ENCODE measurements around the gene ZNF804B.

The ZNF804B gene

GRCh38 chr7:89091550-89091949 lies 332.1 kb downstream of the ZNF804B start:
- no peak overlapping the region for H3K4me2 ChIP-seq (ENCODE audit: low read length)
- no peaks in the 10 kb centered on the region for H3K36me3 ChIP-seq (replicated peaks; ENCODE audit: low read depth, low read length)

DNA sequence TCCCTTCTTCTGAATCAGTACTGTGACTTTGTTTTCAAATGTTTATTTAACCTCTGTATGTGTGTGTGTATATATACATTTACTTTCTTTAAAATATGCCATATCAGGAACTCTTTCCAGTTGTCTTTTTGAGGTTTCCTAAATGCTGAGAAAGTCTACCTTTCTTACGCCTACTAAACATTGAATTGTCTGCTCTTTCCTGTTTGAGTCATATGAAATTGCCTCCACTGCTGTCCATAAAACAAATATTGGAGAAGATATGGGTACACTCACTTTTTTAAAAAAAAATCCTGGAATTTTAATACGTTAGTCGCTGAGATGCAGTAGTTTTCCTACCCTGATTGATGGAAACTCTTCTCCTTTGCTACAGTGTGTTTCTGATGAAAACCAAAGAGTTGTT lies 334.8 kb downstream of the ZNF804B start:
- no peaks in the 10 kb centered on the region for H3K27me3 ChIP-seq (ENCODE audit: low read depth, low read length)
- no peak overlapping the region for H3K9ac ChIP-seq (ENCODE audit: low read length)
- H4K20me1 ChIP-seq (ENCODE audit: insufficient read depth, low read length), result no peaks in the 10 kb centered on the region
- H2AFZ ChIP-seq (ENCODE audit: low read depth, low read length), result no peak overlapping the region
- no peak for TF ChIP-seq CTCF (IDR thresholded peaks at IDR 0.05; ENCODE audit: low read depth, low read length)
- TF ChIP-seq EZH2phosphoT487 (IDR thresholded peaks at IDR 0.05; ENCODE audit: low read depth), result no peak
- H3K9me3 ChIP-seq (ENCODE audit: insufficient read depth, low read length), result no peaks in the 10 kb centered on the region
- H3K36me3 ChIP-seq (replicated peaks; ENCODE audit: low read depth, low read length), result no peaks in the 10 kb centered on the region
- H3K4me3 ChIP-seq (ENCODE audit: low read length), result no peak overlapping the region
- no peaks in the 10 kb centered on the region for H3K4me1 ChIP-seq (ENCODE audit: low read length)
- H3K79me2 ChIP-seq (ENCODE audit: low read length), result no peaks in the 10 kb centered on the region
- no peak overlapping the region for H3K27ac ChIP-seq (ENCODE audit: low read length)
- H3K4me2 ChIP-seq (ENCODE audit: low read length), result no peak overlapping the region

More at GRCh38 chr7:89091550-89091949, 332.1 kb downstream of the ZNF804B start:
- no peaks in the 10 kb centered on the region for H3K9me3 ChIP-seq (ENCODE audit: insufficient read depth, low read length)
- H3K4me1 ChIP-seq (ENCODE audit: low read length), result no peaks in the 10 kb centered on the region
- no peaks in the 10 kb centered on the region for H3K79me2 ChIP-seq (ENCODE audit: low read length)
- H3K4me3 ChIP-seq (ENCODE audit: low read length), result no peak overlapping the region
- H3K9ac ChIP-seq (ENCODE audit: low read length), result no peak overlapping the region
- H3K27ac ChIP-seq (ENCODE audit: low read length), result no peak overlapping the region
- TF ChIP-seq EZH2phosphoT487 (IDR thresholded peaks at IDR 0.05; ENCODE audit: low read depth), result no peak
- H4K20me1 ChIP-seq (ENCODE audit: insufficient read depth, low read length), result no peaks in the 10 kb centered on the region
- no peak overlapping the region for H2AFZ ChIP-seq (ENCODE audit: low read depth, low read length)
- no peaks in the 10 kb centered on the region for H3K27me3 ChIP-seq (ENCODE audit: low read depth, low read length)

DNA sequence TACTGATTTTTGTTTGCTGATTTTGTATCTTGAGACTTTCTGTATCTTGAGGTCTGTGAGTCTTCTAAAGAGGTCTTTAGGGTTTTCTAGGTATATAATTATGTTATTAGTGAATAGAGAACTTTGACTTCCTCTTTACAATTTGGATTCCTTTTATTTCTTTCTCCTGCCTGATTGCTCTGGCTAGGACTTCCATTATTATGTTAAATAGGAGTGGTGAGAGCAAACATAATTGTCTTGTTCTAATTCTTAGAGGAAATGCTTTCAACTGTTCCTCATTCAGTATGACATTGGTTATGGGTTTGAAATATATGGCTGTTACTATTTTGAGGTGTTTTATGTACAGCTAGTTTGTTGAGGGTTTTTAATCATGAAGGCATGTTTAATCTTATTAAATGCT lies 344.1 kb downstream of the ZNF804B start:
- H2AFZ ChIP-seq (ENCODE audit: low read depth, low read length), result no peak overlapping the region
- no peaks in the 10 kb centered on the region for H4K20me1 ChIP-seq (ENCODE audit: insufficient read depth, low read length)
- no peak overlapping the region for H3K4me2 ChIP-seq (ENCODE audit: low read length)
- H3K9ac ChIP-seq (ENCODE audit: low read length), result no peak overlapping the region
- no peak overlapping the region for H3K27ac ChIP-seq (ENCODE audit: low read length)
- no peaks in the 10 kb centered on the region for H3K27me3 ChIP-seq (ENCODE audit: low read depth, low read length)
- H3K4me3 ChIP-seq (ENCODE audit: low read length), result no peak overlapping the region
- TF ChIP-seq CTCF (IDR thresholded peaks at IDR 0.05; ENCODE audit: low read depth, low read length), result no peak
- TF ChIP-seq EZH2phosphoT487 (IDR thresholded peaks at IDR 0.05; ENCODE audit: low read depth), result no peak
- H3K4me1 ChIP-seq (ENCODE audit: low read length), result no peaks in the 10 kb centered on the region
- no peaks in the 10 kb centered on the region for H3K36me3 ChIP-seq (replicated peaks; ENCODE audit: low read depth, low read length)
- no peaks in the 10 kb centered on the region for H3K9me3 ChIP-seq (ENCODE audit: insufficient read depth, low read length)
- H3K79me2 ChIP-seq (ENCODE audit: low read length), result no peaks in the 10 kb centered on the region

DNA sequence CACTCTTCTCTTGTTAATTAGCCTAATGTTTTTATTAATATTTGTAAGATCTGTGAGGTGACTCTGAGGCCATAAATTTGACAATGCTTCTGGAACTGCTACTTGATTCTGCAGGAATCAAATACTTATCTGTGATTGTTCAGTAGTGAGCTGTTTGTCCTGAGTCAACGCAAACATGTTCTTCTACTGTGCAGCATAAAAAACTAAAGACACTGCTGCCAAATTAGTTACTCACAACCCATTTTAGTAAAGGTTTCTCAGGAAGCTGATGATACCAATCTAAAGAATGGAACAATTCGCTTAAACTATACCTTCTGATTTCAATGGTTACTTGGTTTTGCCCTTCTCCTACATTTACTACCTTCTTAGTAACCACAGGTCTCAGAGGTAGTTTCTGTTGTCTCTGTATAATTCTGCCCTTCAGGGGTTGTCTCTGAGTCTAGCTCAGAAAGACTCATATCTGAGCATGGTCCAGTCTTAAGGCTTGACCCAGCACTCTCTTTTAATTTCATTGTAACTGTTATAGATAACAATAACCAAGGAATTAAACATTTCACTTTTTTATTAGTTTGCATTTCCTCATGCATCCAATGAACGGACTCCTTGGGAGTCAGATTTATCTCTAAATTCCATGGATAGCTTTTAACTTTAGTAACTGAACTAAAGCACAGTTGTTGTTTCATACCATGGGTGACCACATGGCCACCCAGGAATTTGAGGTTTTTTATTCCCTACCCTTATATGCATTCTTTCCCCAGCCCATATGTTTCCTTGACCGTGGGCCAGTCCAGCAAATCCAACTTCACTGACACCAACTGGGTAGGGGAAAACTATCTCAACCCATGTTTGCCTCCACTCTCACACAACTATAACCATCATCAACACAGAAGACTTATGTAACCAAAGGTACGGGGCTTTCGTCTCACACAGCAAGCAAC lies 345.5 kb downstream of the ZNF804B start:
- H3K9ac ChIP-seq (ENCODE audit: low read length), result no peak overlapping the region

DNA sequence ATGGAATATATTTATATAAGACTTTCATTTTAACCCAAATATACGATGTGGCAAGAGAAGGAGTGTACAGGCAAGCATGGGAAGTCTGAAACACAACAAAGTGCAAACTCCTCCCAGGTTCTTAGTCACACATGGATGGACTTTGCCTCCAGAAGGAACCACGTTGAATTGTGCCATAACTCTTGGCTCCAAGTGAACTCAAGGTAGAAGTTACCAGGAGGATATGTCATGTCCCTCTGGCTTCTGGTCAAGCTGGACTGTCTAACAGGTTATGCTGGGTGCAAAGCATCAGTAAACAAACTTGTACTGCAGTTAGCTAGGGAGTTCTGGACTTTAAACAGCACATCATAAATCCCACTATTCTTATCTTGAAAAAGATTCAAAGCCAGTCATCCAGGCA lies 364.4 kb downstream of the ZNF804B start:
- Histone ChIP-seq H3K79me2 (ENCODE audit: low read length) (no peaks in the 10 kb centered on the region), H3K9me3 (ENCODE audit: insufficient read depth, low read length) (no peaks in the 10 kb centered on the region), H3K4me3 (ENCODE audit: low read length) (no peak overlapping the region), H3K4me2 (ENCODE audit: low read length) (no peak overlapping the region), H3K27me3 (ENCODE audit: low read depth, low read length) (no peaks in the 10 kb centered on the region), H4K20me1 (ENCODE audit: insufficient read depth, low read length) (no peaks in the 10 kb centered on the region), H3K27ac (ENCODE audit: low read length) (no peak overlapping the region), H3K9ac (ENCODE audit: low read length) (no peak overlapping the region), H3K4me1 (ENCODE audit: low read length) (no peaks in the 10 kb centered on the region), H2AFZ (ENCODE audit: low read depth, low read length) (no peak overlapping the region), H3K36me3 (replicated peaks; ENCODE audit: low read depth, low read length) (no peaks in the 10 kb centered on the region)
- TF ChIP-seq EZH2phosphoT487 (IDR thresholded peaks at IDR 0.05; ENCODE audit: low read depth) (no peak), CTCF (IDR thresholded peaks at IDR 0.05; ENCODE audit: low read depth, low read length) (no peak)

More for the DNA sequence above, 345.5 kb downstream of the ZNF804B start:
- no peaks in the 10 kb centered on the region for H4K20me1 ChIP-seq (ENCODE audit: insufficient read depth, low read length)
- H3K27ac ChIP-seq (ENCODE audit: low read length), result no peak overlapping the region
- H3K9me3 ChIP-seq (ENCODE audit: insufficient read depth, low read length), result no peaks in the 10 kb centered on the region
- TF ChIP-seq EZH2phosphoT487 (IDR thresholded peaks at IDR 0.05; ENCODE audit: low read depth), result no peak
- no peak overlapping the region for H3K4me2 ChIP-seq (ENCODE audit: low read length)
- no peak overlapping the region for H2AFZ ChIP-seq (ENCODE audit: low read depth, low read length)
- H3K4me1 ChIP-seq (ENCODE audit: low read length), result no peaks in the 10 kb centered on the region
- H3K27me3 ChIP-seq (ENCODE audit: low read depth, low read length), result no peaks in the 10 kb centered on the region
- H3K79me2 ChIP-seq (ENCODE audit: low read length), result no peaks in the 10 kb centered on the region
- no peak overlapping the region for H3K4me3 ChIP-seq (ENCODE audit: low read length)
- no peaks in the 10 kb centered on the region for H3K36me3 ChIP-seq (replicated peaks; ENCODE audit: low read depth, low read length)

Measured in OCI-LY3 (cell line).